Measurements from ENCODE around the gene TFF1.

TFF1 gene

DNA sequence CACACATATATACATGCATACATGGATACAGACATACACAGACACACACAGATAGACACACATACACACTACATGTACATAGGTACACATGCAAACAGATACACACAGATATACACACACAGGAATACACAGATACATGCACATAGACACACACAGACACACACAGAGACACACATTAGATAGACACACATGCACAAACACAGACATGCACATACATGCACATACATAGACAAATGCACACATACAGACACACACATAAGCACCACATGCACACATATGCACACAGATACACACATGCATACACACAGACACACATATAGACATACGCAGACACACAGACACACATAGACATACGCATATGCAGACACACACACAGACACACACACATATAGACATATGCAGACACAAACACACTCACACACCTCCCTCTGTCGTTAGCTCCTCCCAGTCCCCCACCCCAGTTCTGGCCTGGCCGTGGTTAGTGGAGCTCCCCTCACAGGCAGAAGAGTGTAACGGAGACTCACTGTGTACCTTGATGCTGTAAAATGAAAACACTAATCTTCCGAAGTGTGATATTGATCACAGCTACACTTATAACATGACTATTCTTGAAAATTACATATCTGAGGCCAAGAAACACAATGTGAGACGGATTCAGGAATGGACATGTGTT lies 45.0 kb upstream of the TFF1 start (continued):
- TF ChIP-seq ZNF16 (tag by site-specific recombination; IDR thresholded peaks at IDR 0.05; ENCODE audit: low read depth) (no peak), ZNF248 (tag by site-specific recombination; IDR thresholded peaks at IDR 0.05) (no peak), ZNF585B (tag by site-specific recombination; IDR thresholded peaks at IDR 0.05) (peak; percentile 88), ZNF423 (tag by site-specific recombination; IDR thresholded peaks at IDR 0.05) (no peak), ZNF785 (tag by site-specific recombination; IDR thresholded peaks at IDR 0.05) (peak; percentile 49; the same call in 1 of the 2 replicates), ZNF133 (tag by site-specific recombination; IDR thresholded peaks at IDR 0.05) (no peak), SALL2 (tag by site-specific recombination; IDR thresholded peaks at IDR 0.05; ENCODE audit: borderline replicate concordance) (no peak), ZNF626 (tag by site-specific recombination; IDR thresholded peaks at IDR 0.05) (no peak), SCRT2 (tag by site-specific recombination; IDR thresholded peaks at IDR 0.05) (no peak), OSR2 (tag by site-specific recombination; IDR thresholded peaks at IDR 0.05) (no peak), ZNF169 (tag by site-specific recombination; IDR thresholded peaks at IDR 0.05) (no peak)
- TF ChIP-seq, protein P1, sequence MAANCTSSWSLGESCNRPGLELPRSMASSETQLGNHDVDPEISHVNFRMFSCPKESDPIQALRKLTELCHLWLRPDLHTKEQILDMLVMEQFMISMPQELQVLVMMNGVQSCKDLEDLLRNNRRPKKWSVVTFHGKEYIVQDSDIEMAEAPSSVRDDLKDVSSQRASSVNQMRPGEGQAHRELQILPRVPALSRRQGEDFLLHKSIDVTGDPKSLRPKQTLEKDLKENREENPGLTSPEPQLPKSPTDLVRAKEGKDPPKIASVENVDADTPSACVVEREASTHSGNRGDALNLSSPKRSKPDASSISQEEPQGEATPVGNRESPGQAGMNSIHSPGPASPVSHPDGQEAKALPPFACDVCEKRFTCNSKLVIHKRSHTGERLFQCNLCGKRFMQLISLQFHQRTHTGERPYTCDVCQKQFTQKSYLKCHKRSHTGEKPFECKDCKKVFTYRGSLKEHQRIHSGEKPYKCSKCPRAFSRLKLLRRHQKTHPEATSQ (tag by site-specific recombination; IDR thresholded peaks at IDR 0.05) = peak; percentile 48; the same call in 1 of the 2 replicates
- TF ChIP-seq, protein P2, sequence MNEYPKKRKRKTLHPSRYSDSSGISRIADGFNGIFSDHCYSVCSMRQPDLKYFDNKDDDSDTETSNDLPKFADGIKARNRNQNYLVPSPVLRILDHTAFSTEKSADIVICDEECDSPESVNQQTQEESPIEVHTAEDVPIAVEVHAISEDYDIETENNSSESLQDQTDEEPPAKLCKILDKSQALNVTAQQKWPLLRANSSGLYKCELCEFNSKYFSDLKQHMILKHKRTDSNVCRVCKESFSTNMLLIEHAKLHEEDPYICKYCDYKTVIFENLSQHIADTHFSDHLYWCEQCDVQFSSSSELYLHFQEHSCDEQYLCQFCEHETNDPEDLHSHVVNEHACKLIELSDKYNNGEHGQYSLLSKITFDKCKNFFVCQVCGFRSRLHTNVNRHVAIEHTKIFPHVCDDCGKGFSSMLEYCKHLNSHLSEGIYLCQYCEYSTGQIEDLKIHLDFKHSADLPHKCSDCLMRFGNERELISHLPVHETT (tag by site-specific recombination; IDR thresholded peaks at IDR 0.05) = no peak
- TF ChIP-seq, protein P3, sequence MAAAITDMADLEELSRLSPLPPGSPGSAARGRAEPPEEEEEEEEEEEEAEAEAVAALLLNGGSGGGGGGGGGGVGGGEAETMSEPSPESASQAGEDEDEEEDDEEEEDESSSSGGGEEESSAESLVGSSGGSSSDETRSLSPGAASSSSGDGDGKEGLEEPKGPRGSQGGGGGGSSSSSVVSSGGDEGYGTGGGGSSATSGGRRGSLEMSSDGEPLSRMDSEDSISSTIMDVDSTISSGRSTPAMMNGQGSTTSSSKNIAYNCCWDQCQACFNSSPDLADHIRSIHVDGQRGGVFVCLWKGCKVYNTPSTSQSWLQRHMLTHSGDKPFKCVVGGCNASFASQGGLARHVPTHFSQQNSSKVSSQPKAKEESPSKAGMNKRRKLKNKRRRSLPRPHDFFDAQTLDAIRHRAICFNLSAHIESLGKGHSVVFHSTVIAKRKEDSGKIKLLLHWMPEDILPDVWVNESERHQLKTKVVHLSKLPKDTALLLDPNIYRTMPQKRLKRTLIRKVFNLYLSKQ (tag by site-specific recombination; IDR thresholded peaks at IDR 0.05; ENCODE audit: borderline replicate concordance) = no peak
- TF ChIP-seq, protein P4, sequence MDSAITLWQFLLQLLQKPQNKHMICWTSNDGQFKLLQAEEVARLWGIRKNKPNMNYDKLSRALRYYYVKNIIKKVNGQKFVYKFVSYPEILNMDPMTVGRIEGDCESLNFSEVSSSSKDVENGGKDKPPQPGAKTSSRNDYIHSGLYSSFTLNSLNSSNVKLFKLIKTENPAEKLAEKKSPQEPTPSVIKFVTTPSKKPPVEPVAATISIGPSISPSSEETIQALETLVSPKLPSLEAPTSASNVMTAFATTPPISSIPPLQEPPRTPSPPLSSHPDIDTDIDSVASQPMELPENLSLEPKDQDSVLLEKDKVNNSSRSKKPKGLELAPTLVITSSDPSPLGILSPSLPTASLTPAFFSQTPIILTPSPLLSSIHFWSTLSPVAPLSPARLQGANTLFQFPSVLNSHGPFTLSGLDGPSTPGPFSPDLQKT (IDR thresholded peaks at IDR 0.05; ENCODE audit: borderline replicate concordance, low read depth, low read length) = no peak
- TF ChIP-seq, protein P5, sequence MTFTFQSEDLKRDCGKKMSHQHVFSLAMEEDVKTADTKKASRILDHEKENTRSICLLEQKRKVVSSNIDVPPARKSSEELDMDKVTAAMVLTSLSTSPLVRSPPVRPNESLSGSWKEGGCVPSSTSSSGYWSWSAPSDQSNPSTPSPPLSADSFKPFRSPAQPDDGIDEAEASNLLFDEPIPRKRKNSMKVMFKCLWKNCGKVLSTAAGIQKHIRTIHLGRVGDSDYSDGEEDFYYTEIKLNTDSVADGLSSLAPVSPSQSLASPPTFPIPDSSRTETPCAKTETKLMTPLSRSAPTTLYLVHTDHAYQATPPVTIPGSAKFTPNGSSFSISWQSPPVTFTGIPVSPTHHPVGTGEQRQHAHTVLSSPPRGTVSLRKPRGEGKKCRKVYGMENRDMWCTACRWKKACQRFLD (tag by site-specific recombination; IDR thresholded peaks at IDR 0.05) = no peak
- TF ChIP-seq, protein P6, sequence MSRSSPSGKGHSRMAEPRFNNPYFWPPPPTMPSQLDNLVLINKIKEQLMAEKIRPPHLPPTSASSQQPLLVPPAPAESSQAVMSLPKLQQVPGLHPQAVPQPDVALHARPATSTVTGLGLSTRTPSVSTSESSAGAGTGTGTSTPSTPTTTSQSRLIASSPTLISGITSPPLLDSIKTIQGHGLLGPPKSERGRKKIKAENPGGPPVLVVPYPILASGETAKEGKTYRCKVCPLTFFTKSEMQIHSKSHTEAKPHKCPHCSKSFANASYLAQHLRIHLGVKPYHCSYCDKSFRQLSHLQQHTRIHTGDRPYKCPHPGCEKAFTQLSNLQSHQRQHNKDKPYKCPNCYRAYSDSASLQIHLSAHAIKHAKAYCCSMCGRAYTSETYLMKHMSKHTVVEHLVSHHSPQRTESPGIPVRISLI (tag by site-specific recombination; IDR thresholded peaks at IDR 0.05) = no peak
- TF ChIP-seq, protein P7, sequence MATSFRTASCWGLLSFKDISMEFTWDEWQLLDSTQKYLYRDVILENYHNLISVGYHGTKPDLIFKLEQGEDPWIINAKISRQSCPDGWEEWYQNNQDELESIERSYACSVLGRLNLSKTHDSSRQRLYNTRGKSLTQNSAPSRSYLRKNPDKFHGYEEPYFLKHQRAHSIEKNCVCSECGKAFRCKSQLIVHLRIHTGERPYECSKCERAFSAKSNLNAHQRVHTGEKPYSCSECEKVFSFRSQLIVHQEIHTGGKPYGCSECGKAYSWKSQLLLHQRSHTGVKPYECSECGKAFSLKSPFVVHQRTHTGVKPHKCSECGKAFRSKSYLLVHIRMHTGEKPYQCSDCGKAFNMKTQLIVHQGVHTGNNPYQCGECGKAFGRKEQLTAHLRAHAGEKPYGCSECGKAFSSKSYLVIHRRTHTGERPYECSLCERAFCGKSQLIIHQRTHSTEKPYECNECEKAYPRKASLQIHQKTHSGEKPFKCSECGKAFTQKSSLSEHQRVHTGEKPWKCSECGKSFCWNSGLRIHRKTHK (tag by site-specific recombination; IDR thresholded peaks at IDR 0.05) = no peak
